Breast epithelium (tissue), 4 donors: ENCODE results near the gene SLC6A9. TPM values are rescaled to one million over a fixed set of nuclear protein-coding genes. Genes with fewer than 3 reads are reported as not detected.

Experiments
- DNase-seq, 2 donors: peaks; one replicate each; pipeline ENCODE4 v3.0.0-alpha.2; 2019; ENCODE audit warnings: low spot score in 2 of 2
- H3K27ac ChIP-seq, 2 donors: fragments of 200-600 bp; sonication (generic) in 1 of 2; one replicate each; pipeline ENCODE4 v1.5.1; 2016 to 2019; ENCODE audit warnings: mild to moderate bottlenecking in 1 of 2
- H3K27me3 ChIP-seq, 2 donors: fragments of 200-600 bp; sonication (generic) in 1 of 2; one replicate each; pipeline versions ENCODE4 v1.5.1 to v1.6.0; 2017 to 2019; ENCODE audit warnings: control low read depth in 1 of 2, mild to moderate bottlenecking in 1 of 2
- H3K36me3 ChIP-seq: fragments of 200-600 bp; one replicate; pipeline ENCODE4 v1.5.1; 2019
- H3K4me1 ChIP-seq, 2 donors: fragments of 200-600 bp; sonication (generic); one replicate each; pipeline ENCODE4 v1.5.1; 2016 to 2019; ENCODE audit warnings: control low read depth in 1 of 2
- H3K4me3 ChIP-seq, 3 donors: fragments of 200-600 bp; sonication (generic); 1 replicate in 2 of 3; 2 replicates in 1 of 3; pipeline ENCODE4 v1.5.1; 2016 to 2019; ENCODE audit warnings: mild to moderate bottlenecking in 3 of 3, moderate library complexity in 2 of 3
- H3K9me3 ChIP-seq, 2 donors: fragments of 200-600 bp; sonication (generic) in 1 of 2; one replicate each; pipeline ENCODE4 v1.5.1; 2016 to 2019; ENCODE audit warnings: control low read depth in 1 of 2
- POLR2A ChIP-seq: fragments of 450-650 bp; IDR thresholded peaks from one replicate; pipeline ENCODE4 v1.6.1; 2016; ENCODE audit warnings: antibody characterized with exemption, mild to moderate bottlenecking, moderate library complexity
- POLR2AphosphoS5 ChIP-seq, 3 donors: sonication (generic); formaldehyde crosslinking; IDR thresholded peaks; one replicate each; pipeline ENCODE4 v1.6.1; 2017; ENCODE audit warnings: antibody characterized with exemption in 3 of 3
- intact Hi-C: fragments of 100-400 bp; cut with DNase I; formaldehyde crosslinking; loops from one replicate; pipeline ENCODE4 v1.15.1; 2023; ENCODE audit warnings: low total_unique reads
- total RNA-seq, 3 donors: library from RNA; depleted of rRNA; stranded (reverse); fragments of >200 nt; gene quantifications; one replicate each; pipeline ENCODE4 v1.1.0, GENCODE V29; 2016
- TF ChIP-seq, protein P1 (sequence below), 3 donors: fragments of 450-650 bp; IDR thresholded peaks; one replicate each; pipeline ENCODE4 v1.5.1; 2016 to 2017; ENCODE audit warnings: antibody characterized with exemption in 3 of 3, mild to moderate bottlenecking in 3 of 3, moderate library complexity in 3 of 3

Gene SLC6A9
- total RNA-seq, 3 donors from 2014 or later = 0.32 to 5.1 (median 3.9) TPM

DNA sequence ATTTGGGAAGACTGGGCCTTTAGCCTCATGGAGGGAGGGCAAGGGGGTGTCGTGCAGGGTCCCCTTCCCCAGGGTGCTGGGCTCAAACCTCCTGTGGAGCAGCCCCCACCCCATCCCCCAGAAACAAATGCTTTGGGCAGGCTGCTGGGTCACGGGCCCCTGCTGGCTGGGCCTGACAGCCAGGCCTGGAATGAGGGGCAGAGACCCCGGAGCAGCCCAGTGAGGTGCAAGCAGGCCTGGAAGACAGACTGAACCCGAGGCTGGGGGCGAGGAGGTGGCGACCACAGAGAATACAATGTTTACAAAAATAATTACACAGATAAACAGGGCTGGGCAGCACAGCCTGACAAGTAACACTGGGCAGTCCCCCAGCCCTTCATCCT lies 34.5 kb downstream of the SLC6A9 start:
- TF ChIP-seq POLR2A = no peak
- TF ChIP-seq, protein P1, sequence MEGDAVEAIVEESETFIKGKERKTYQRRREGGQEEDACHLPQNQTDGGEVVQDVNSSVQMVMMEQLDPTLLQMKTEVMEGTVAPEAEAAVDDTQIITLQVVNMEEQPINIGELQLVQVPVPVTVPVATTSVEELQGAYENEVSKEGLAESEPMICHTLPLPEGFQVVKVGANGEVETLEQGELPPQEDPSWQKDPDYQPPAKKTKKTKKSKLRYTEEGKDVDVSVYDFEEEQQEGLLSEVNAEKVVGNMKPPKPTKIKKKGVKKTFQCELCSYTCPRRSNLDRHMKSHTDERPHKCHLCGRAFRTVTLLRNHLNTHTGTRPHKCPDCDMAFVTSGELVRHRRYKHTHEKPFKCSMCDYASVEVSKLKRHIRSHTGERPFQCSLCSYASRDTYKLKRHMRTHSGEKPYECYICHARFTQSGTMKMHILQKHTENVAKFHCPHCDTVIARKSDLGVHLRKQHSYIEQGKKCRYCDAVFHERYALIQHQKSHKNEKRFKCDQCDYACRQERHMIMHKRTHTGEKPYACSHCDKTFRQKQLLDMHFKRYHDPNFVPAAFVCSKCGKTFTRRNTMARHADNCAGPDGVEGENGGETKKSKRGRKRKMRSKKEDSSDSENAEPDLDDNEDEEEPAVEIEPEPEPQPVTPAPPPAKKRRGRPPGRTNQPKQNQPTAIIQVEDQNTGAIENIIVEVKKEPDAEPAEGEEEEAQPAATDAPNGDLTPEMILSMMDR (IDR thresholded peaks at IDR 0.05) = no peak
- intact Hi-C loops = loop anchor here (2.0 kb wide), 1 partner anchor 24 kb away; no protein-coding TSS in a partner anchor
- Histone ChIP-seq H3K36me3 (no peaks in the 10 kb centered on the region), H3K27ac (no peak overlapping the region), H3K9me3 (no peaks in the 10 kb centered on the region), H3K4me1 (no peaks in the 10 kb centered on the region), H3K4me3 (no peak overlapping the region), H3K27me3 (no peaks in the 10 kb centered on the region)
- no peak for DNase-seq

DNA sequence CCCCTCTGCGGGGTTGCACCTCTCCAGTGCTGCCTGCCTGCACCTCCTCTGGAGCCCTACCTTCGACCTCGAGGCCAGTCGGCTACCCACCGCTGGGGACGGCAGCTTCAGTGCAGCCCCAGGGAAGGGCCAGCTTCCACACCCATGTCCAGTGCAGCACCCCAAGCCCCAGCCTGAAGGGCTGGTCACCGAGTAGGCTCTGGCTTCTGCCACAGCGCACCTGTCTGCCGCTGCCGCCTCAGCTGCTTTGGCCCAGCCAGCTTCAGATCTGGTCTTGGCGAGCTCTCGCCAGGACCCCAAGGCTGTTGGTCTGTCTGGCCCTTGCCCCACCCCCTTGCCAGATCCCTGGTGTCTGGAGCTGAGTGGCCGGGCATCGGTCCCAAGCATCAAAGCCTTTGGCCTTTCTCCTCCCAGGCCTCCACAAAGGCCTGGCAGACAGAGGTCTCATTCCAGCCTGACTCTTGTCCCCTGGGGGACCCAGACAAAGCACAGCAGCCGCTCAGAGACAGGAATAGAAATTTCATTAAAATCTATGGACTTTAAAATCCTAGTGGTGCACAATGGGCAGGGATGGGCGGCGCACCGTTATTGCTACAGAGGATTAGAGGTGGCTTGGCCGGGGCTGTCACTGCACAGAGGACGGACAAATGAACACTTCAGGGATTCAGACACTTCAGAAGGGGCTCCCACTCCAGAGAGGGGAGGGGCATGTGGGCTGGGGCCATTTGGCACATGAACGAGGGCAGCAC lies 35.1 kb downstream of the SLC6A9 start:
- Histone ChIP-seq H3K4me1 (peaks cover 0 to 1% of the 10 kb centered on the region in 2 donors), H3K27me3 (no peaks in the 10 kb centered on the region), H3K4me3 (no peak overlapping the region), H3K36me3 (no peaks in the 10 kb centered on the region), H3K9me3 (no peaks in the 10 kb centered on the region), H3K27ac (no peak overlapping the region)
- TF ChIP-seq POLR2AphosphoS5 (IDR thresholded peaks at IDR 0.05) (no peak), POLR2A (no peak)
- TF ChIP-seq, protein P1 (IDR thresholded peaks at IDR 0.05) = no peak
- no peak for DNase-seq
- intact Hi-C loops = loop anchor here (2.0 kb wide), 1 partner anchor 25 kb away; no protein-coding TSS in a partner anchor

DNA sequence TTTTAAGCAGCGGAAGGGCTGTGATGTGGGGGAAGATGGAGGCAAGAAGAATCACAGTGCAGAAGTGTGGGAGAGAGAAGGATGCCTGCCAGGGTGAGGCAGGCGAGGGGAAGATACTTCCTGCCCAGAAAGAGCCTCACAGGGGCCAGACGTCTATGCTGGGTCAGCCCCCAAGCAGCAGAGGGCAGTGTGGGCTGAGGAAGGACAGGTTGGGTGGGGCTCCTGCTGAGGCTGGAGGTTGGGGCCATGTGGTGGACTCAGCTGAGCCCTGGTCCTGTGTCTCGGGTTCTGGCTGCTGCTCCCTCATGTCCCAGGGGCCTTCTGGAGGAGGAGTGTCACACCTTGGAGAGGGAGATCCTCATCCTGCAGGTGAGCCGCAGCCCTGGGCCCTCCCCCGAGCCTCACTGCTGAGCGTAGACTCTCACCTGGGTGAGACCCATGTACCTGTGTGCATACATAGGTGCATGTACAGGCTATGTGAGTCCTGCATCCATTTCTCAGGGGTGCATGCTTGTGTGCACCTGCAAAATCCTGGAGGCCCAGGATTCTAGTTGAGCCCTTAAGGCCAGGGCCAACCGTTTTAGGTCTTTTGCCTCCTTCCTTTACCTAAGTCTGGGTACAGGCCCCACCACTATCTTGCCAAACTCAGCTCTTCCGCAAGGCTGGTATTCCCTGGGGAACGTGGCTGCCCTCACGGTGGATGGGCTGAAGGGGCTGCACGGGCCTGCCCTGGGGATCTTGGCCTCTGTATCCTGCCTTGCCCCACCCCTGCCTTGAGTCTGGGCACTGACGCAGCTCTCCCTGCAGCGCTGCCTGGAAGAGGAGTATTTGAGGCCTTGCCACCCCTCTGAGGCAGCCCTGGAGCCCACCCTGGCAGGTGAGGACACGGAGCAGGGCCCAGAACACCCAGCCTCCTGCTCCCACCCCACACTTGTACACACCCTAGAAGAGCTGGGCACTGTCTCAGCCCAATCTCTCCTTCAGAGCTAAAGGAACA lies 36.2 kb downstream of the SLC6A9 start:
- H3K27ac ChIP-seq = no peak overlapping the region
- no peaks in the 10 kb centered on the region for H3K36me3 ChIP-seq
- H3K27me3 ChIP-seq = no peaks in the 10 kb centered on the region
- DNase-seq = no peak
- H3K9me3 ChIP-seq = no peaks in the 10 kb centered on the region
- intact Hi-C loops = no loop called here
- no peak overlapping the region for H3K4me3 ChIP-seq
- H3K4me1 ChIP-seq = peaks cover 0 to 5% of the 10 kb centered on the region in 2 donors
- no peak for TF ChIP-seq POLR2AphosphoS5 (IDR thresholded peaks at IDR 0.05)
- TF ChIP-seq POLR2A = no peak
- TF ChIP-seq, protein P1 (IDR thresholded peaks at IDR 0.05) = no peak

DNA sequence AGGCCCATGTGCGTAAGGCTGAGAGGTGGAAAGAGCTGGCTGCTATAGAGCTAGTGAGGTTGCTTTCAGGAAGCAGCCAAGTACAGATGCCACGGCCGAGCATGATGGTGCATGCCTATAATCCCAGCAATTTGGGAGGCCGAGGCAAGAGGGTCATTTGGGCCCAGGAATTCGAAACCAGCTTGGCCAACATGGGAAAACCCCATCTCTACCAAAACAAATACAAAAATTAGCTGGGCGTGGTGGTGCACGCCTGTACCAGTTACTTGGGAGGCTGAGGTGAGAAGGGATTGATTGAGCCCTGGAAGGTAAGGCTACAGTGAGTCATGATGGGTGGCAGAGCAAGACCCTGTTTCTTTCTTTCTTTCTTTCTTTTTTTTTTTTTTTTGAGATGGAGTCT lies 37.2 kb downstream of the SLC6A9 start:
- no peak for DNase-seq
- intact Hi-C loops = no loop called here
- H3K27me3 ChIP-seq = no peaks in the 10 kb centered on the region
- peaks cover 0 to 5% of the 10 kb centered on the region in 2 donors for H3K4me1 ChIP-seq
- no peak overlapping the region for H3K4me3 ChIP-seq
- H3K9me3 ChIP-seq = no peaks in the 10 kb centered on the region
- no peak overlapping the region for H3K27ac ChIP-seq
- H3K36me3 ChIP-seq = no peaks in the 10 kb centered on the region
- TF ChIP-seq POLR2A (no peak), POLR2AphosphoS5 (IDR thresholded peaks at IDR 0.05) (no peak)
- TF ChIP-seq, protein P1 (IDR thresholded peaks at IDR 0.05) = no peak
